HG03460 (cell line): ENCODE results near the gene CCT8L2.
"Not testable (repeated sequence)": the region's sequence is repeated elsewhere in the genome, so short reads cannot be mapped to it uniquely, and the experiment has no call there.

Source experiments
- ATAC-seq: cut with Tn5 transposase; IDR thresholded peaks from one replicate; pipeline ENCODE4 v1.9.1; 2021; ENCODE audit not compliant: unreplicated experiment

CCT8L2 gene

GRCh38 chr22:16559996-16560395 is 32.6 kb downstream of the CCT8L2 start:
- not testable (repeated sequence) for ATAC-seq

- no peak for ATAC-seq
Measured at GRCh38 chr22:16559056-16559955, 33.3 kb downstream of the CCT8L2 start.

GRCh38 chr22:16558376-16558945 is 34.1 kb downstream of the CCT8L2 start:
- ATAC-seq, result not testable (repeated sequence)

DNA sequence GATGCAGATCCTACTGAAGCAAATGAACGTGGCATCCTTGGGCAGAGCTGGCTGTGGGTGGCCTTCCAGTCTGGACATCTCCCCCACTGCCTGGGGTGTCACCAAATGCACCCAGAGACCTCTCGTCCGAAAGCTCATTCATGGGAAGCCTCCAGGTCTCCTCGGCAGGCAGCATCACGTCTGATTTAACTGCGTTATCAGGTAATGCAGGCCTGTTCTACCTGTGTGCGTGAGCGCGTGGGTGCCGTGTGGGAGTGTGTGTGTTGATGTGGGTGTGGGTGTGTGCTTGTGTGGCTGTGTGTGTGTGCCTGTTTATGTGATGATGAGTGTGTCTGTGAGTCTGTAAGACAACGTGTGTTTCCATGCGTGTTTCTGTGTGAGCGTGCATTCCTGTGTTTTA is 35.1 kb downstream of the CCT8L2 start:
- ATAC-seq, result not testable (repeated sequence)

- not testable (repeated sequence) for ATAC-seq
Measured at GRCh38 chr22:16555077-16555994, 37.3 kb downstream of the CCT8L2 start.

GRCh38 chr22:16543310-16543709 is 49.3 kb downstream of the CCT8L2 start:
- not testable (repeated sequence) for ATAC-seq
